ENCODE measurements around the gene VWA8.
A peak's percentile ranks its signal among the peaks of the same experiment; 100 is the strongest.
"Not testable (repeated sequence)": the region's sequence is repeated elsewhere in the genome, so short reads cannot be mapped to it uniquely, and the experiment has no call there.

The VWA8 gene

DNA sequence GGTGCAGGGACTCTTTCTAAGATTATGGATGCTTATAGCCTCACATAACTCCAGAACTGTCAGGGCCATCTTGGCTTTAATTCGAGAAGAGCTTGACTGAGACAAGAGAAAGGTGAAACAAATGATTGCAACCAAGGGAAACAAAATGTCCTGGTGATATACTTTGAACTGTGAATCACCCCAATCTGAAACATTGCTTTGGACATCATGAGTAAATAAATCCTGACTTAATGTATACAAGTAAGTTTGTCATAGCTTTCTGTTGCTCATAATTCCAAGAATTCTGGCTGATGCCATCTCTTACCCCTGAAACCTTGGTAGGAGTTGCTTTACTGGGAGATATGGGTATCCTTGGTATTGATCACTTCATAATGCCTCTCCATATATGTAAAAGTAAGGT is 5.8 kb upstream of the VWA8 start:
- Histone ChIP-seq H3K27ac (ENCODE audit: low read depth, low read length) (no peak overlapping the region), H3K9ac (ENCODE audit: low read depth, low read length) (no peak overlapping the region), H3K4me1 (ENCODE audit: insufficient read depth, low read length) (peaks cover 6% of the 10 kb centered on the region), H3K4me3 (ENCODE audit: low read length) (no peak overlapping the region), H3K9me3 (ENCODE audit: insufficient read depth, low read depth, low read length) (no peaks in the 10 kb centered on the region), H3K27me3 (ENCODE audit: insufficient read depth, low read length) (no peaks in the 10 kb centered on the region), H3K36me3 (ENCODE audit: insufficient read depth, low read length) (no peaks in the 10 kb centered on the region)
- 83% methylated on average over 1 of the region's 1 CpG for WGBS

DNA sequence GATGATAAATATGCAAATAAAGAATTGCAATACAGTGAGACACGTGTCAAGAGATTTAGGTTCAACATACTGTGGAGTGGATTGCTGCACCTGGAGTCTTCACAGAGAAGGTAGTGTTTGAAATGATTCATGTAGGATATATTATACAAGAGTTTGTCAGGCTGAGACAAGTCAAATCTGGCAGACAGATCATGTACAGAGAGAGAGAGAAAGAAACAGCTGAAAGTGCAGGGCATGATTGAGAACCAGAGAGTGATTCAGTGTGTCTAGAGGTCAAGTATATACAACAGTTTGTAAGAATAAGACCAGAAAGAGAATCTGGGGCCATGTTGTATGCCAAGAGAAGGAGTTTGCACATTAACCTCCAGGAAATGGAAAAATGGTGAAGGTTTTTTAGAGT is 2.1 kb upstream of the VWA8 start:
- Histone ChIP-seq H3K4me3 (ENCODE audit: low read length) (no peak overlapping the region), H3K36me3 (ENCODE audit: insufficient read depth, low read length) (no peaks in the 10 kb centered on the region)
- WGBS, result 82% methylated on average over 1 of the region's 1 CpG

DNA sequence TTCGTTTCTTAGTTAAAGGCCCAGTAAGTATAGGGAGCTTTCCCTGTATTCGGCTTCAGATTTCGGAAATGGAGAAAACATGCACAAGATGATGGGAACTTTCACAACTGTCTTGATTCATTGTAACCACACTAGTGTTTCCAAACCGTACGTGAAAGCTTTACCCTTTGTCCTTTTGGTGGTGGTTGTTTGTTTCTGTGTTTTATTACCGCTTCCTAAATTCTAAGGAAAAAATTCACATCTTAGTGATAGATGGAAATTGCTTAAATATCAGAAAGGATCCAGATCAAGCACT is 504 bp upstream of the VWA8 start:
- H3K9me3 ChIP-seq (ENCODE audit: insufficient read depth, low read depth, low read length), result no peaks in the 10 kb centered on the region
- peaks cover 6% of the 10 kb centered on the region; the same call in 1 of the 2 replicates for H3K27me3 ChIP-seq (ENCODE audit: insufficient read depth, low read length)
- peaks cover 13% of the 10 kb centered on the region; the same call in 1 of the 2 replicates for H3K4me1 ChIP-seq (ENCODE audit: insufficient read depth, low read length)
- no peaks in the 10 kb centered on the region for H3K36me3 ChIP-seq (ENCODE audit: insufficient read depth, low read length)
- peak overlapping the region; percentile 82 for H3K9ac ChIP-seq (ENCODE audit: low read depth, low read length)
- H3K27ac ChIP-seq (ENCODE audit: low read depth, low read length), result peak overlapping the region; percentile 41
- peak overlapping the region; percentile 71 for H3K4me3 ChIP-seq (ENCODE audit: low read length)
- 44% methylated on average over 5 of the region's 6 CpGs for WGBS

More for the DNA sequence above, 2.1 kb upstream of the VWA8 start:
- no peak overlapping the region for H3K9ac ChIP-seq (ENCODE audit: low read depth, low read length)
- no peaks in the 10 kb centered on the region for H3K9me3 ChIP-seq (ENCODE audit: insufficient read depth, low read depth, low read length)
- peaks cover 13% of the 10 kb centered on the region; the same call in 1 of the 2 replicates for H3K4me1 ChIP-seq (ENCODE audit: insufficient read depth, low read length)
- no peak overlapping the region for H3K27ac ChIP-seq (ENCODE audit: low read depth, low read length)
- peaks cover 6% of the 10 kb centered on the region; the same call in 1 of the 2 replicates for H3K27me3 ChIP-seq (ENCODE audit: insufficient read depth, low read length)

DNA sequence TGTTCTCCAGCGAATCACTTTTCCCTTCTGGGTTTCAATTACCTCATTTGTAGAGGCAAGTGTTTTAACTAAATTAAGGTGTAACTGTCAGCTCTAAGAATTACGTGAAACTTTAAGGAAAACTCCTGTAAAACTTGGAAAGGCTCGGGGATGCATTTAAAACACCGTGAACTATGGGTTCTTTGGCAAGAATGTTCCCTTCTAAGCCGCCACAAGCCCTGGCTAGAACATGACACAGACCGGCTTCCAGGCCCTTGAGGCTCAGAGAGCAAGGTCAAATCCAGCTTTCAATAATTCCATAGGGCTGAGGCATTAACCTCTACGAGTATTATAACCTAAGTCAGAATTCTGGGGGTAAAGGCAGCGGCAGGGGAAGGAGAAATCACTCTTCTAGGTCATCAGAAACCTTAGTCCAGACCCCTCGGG is 685 bp downstream of the VWA8 start:
- Histone ChIP-seq H3K9ac (ENCODE audit: low read depth, low read length) (peak overlapping the region; percentile 82), H3K4me3 (ENCODE audit: low read length) (peak overlapping the region; percentile 71), H3K36me3 (ENCODE audit: insufficient read depth, low read length) (no peaks in the 10 kb centered on the region), H3K4me1 (ENCODE audit: insufficient read depth, low read length) (peaks cover 13% of the 10 kb centered on the region; the same call in 1 of the 2 replicates), H3K27me3 (ENCODE audit: insufficient read depth, low read length) (peaks cover 6% of the 10 kb centered on the region; the same call in 1 of the 2 replicates), H3K9me3 (ENCODE audit: insufficient read depth, low read depth, low read length) (no peaks in the 10 kb centered on the region), H3K27ac (ENCODE audit: low read depth, low read length) (peak overlapping the region; percentile 68; the same call in 1 of the 2 replicates)
- 16% methylated on average over 9 of the region's 9 CpGs for WGBS

DNA sequence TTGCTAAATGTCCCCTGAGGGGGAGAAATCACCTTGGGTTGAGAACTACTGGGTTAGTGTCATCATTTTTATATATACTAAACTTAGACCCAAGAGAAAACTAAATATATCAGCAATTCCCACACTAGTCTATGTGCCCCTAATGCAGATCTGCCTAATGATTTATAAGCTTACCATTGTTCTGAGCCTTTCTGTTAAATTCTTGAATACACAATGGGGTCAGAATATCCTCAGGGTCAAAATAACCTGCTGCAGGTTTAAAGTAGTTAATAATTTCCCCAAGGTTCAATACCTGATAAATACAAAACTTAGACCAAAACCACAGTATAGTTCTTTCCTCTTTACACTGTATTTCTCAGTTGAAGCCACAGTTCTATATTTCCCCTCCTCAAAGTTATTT is 4.6 kb downstream of the VWA8 start:
- H3K9ac ChIP-seq (ENCODE audit: low read depth, low read length), result no peak overlapping the region
- H3K4me3 ChIP-seq (ENCODE audit: low read length), result no peak overlapping the region
- peaks cover 6% of the 10 kb centered on the region; the same call in 1 of the 2 replicates for H3K27me3 ChIP-seq (ENCODE audit: insufficient read depth, low read length)
- no peak overlapping the region for H3K27ac ChIP-seq (ENCODE audit: low read depth, low read length)
- no peaks in the 10 kb centered on the region for H3K36me3 ChIP-seq (ENCODE audit: insufficient read depth, low read length)
- H3K9me3 ChIP-seq (ENCODE audit: insufficient read depth, low read depth, low read length), result no peaks in the 10 kb centered on the region
- peaks cover 7% of the 10 kb centered on the region; the same call in 1 of the 2 replicates for H3K4me1 ChIP-seq (ENCODE audit: insufficient read depth, low read length)

DNA sequence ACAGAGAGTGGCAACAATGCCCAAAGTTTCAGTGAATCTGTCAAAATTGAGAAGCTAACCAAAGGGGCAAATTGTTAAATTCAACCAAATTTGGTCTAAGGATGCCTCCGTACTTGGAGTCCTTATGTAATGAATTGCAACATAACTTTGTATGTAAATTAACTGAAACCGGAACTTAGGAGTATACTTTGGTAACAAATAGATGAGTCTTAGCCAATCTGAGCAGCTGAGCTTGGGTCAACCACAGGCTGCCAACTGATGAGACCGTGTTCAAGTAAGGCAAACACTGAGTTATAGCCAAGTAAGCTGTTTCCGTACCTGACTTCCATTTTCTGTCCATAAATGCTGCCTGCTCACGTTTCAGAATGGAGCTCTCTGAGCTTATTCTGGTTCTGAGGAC is 5.3 kb downstream of the VWA8 start:
- Histone ChIP-seq H3K4me1 (ENCODE audit: insufficient read depth, low read length) (peaks cover 7% of the 10 kb centered on the region; the same call in 1 of the 2 replicates), H3K27ac (ENCODE audit: low read depth, low read length) (no peak overlapping the region), H3K9me3 (ENCODE audit: insufficient read depth, low read depth, low read length) (no peaks in the 10 kb centered on the region), H3K4me3 (ENCODE audit: low read length) (no peak overlapping the region), H3K36me3 (ENCODE audit: insufficient read depth, low read length) (no peaks in the 10 kb centered on the region), H3K9ac (ENCODE audit: low read depth, low read length) (no peak overlapping the region), H3K27me3 (ENCODE audit: insufficient read depth, low read length) (peaks cover 6% of the 10 kb centered on the region; the same call in 1 of the 2 replicates)
- WGBS, result 93% methylated on average over 5 of the region's 5 CpGs

DNA sequence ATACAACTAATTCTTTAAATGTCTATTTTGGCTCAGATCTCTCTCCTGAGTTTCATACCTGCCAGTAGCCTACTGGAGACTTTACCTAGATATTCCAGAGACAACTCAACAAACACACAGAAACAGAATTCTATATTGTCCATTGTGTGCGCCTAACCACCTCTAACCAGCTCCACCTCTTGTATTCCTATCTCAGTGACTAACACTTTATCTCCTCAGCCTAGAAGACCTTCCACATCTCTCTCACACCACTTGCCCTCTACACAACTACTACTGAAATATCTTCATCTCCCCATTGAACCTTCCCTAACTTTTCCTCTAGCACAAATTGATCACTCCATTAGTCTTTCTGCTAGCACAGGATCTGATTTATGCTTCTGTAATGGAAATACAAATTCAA is 6.7 kb downstream of the VWA8 start:
- Histone ChIP-seq H3K4me3 (ENCODE audit: low read length) (no peak overlapping the region), H3K27ac (ENCODE audit: low read depth, low read length) (no peak overlapping the region), H3K27me3 (ENCODE audit: insufficient read depth, low read length) (no peaks in the 10 kb centered on the region), H3K9me3 (ENCODE audit: insufficient read depth, low read depth, low read length) (no peaks in the 10 kb centered on the region), H3K9ac (ENCODE audit: low read depth, low read length) (no peak overlapping the region), H3K36me3 (ENCODE audit: insufficient read depth, low read length) (no peaks in the 10 kb centered on the region), H3K4me1 (ENCODE audit: insufficient read depth, low read length) (peaks cover 2% of the 10 kb centered on the region; the same call in 1 of the 2 replicates)
- WGBS, result 95% methylated on average over 1 of the region's 1 CpG

DNA sequence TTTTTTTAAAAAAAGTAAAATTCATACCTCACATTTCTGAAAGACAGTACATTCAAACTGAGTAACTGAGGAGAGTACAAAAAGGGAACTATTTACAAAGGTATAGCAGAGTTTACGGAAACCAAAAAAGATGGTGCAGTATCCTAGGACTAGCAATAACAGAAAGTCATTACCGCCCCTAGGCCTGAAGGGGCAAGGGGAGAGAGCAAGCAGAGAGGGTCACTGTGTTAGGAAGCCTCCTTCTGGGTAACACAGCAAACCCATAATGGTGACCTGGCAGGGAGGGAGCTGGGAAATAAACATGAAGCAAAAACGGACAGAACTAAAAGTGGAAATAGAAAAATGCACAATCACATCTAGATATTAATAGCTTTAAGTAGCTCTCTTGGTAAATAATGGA is 8.2 kb downstream of the VWA8 start:
- Histone ChIP-seq H3K9ac (ENCODE audit: low read depth, low read length) (no peak overlapping the region), H3K36me3 (ENCODE audit: insufficient read depth, low read length) (no peaks in the 10 kb centered on the region), H3K9me3 (ENCODE audit: insufficient read depth, low read depth, low read length) (no peaks in the 10 kb centered on the region), H3K4me3 (ENCODE audit: low read length) (no peak overlapping the region), H3K27ac (ENCODE audit: low read depth, low read length) (no peak overlapping the region), H3K27me3 (ENCODE audit: insufficient read depth, low read length) (no peaks in the 10 kb centered on the region), H3K4me1 (ENCODE audit: insufficient read depth, low read length) (no peaks in the 10 kb centered on the region)
- WGBS, result 77% methylated on average over 2 of the region's 3 CpGs

DNA sequence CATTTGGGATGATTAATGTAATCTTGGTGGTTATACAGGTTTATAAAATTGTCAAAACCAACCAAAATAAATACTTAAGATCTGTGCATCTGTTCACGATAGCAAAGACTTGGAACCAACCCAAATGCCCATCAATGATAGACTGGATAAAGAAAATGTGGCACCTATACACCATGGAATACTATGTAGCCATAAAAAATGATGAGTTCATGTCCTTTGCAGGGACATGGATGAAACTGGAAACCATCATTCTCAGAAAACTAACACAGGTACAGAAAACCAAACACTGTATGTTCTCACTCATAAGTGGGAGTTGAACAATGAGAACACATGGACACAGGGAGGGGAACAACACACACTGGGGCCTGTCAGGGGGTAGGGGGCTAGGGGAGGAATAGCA is 11.8 kb downstream of the VWA8 start:
- 89% methylated on average over 1 of the region's 1 CpG for WGBS
- H3K27me3 ChIP-seq (ENCODE audit: insufficient read depth, low read length), result not testable (repeated sequence)

DNA sequence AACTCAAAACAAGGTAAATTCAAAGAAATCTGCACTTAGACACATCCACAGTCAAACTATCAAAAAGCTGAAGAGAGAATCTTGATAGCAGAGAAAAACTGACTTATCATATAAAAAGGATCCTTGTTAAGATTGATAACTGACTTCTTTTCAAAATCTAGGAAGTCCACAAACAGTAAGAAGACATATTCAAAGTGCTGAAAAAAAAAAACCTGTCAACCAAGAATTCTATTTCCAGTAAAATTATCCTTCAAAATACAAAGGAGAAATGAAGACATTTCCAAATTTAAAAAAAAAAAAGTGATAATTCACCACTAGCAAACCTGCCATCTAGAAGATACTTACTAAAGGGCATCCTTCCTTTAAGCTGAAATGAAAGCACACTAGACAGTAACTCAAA is 15.0 kb downstream of the VWA8 start:
- no peak overlapping the region for H3K27ac ChIP-seq (ENCODE audit: low read depth, low read length)
- H3K36me3 ChIP-seq (ENCODE audit: insufficient read depth, low read length), result no peaks in the 10 kb centered on the region
- H3K9ac ChIP-seq (ENCODE audit: low read depth, low read length), result no peak overlapping the region
- no peaks in the 10 kb centered on the region for H3K9me3 ChIP-seq (ENCODE audit: insufficient read depth, low read depth, low read length)
- H3K4me3 ChIP-seq (ENCODE audit: low read length), result no peak overlapping the region
- peaks cover 10% of the 10 kb centered on the region for H3K4me1 ChIP-seq (ENCODE audit: insufficient read depth, low read length)
- H3K27me3 ChIP-seq (ENCODE audit: insufficient read depth, low read length), result no peaks in the 10 kb centered on the region

More for the DNA sequence above, 11.8 kb downstream of the VWA8 start:
- not testable (repeated sequence) for H3K9ac ChIP-seq (ENCODE audit: low read depth, low read length); H3K27ac ChIP-seq (ENCODE audit: low read depth, low read length); H3K4me3 ChIP-seq (ENCODE audit: low read length); H3K9me3 ChIP-seq (ENCODE audit: insufficient read depth, low read depth, low read length); H3K36me3 ChIP-seq (ENCODE audit: insufficient read depth, low read length)
- peaks cover 10% of the 10 kb centered on the region for H3K4me1 ChIP-seq (ENCODE audit: insufficient read depth, low read length)

DNA sequence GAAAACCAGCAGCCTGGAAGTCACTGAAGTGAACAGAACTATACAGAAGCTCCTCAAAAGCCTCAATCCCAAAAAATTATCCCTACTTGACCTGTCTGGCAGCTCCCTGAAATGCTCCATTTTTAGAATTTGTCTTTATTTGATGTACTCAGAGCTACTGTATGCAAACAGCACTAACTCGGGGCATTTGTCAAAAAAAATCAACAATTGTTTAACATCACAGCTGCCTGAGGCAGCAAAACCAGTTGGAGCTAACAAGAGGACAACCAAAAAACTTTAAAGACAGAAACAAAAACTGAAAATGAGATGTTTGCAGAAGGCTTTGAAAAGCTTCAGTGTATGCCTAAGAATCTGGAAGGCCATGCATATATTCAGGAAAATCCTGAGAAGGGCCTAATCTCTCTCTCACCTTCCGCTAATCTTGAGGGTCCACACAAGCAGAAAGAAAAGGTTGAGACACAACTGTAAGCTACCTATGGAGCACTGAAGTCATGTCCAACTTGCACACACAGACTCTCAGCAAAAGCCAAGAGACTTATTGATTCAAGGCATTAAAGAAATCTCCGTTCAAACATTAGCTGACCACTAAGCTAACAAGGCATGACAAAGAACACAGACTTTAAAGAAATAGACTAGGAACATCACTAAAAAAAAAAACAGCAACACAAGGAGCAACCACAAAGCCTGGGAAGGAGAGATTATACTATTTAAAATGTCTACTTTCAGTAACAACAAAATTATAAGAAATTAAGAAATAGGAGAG is 16.1 kb downstream of the VWA8 start:
- no peak overlapping the region for H3K9ac ChIP-seq (ENCODE audit: low read depth, low read length)
- no peak overlapping the region for H3K4me3 ChIP-seq (ENCODE audit: low read length)
- no peaks in the 10 kb centered on the region for H3K9me3 ChIP-seq (ENCODE audit: insufficient read depth, low read depth, low read length)
- H3K27ac ChIP-seq (ENCODE audit: low read depth, low read length), result no peak overlapping the region
- H3K27me3 ChIP-seq (ENCODE audit: insufficient read depth, low read length), result no peaks in the 10 kb centered on the region
- H3K4me1 ChIP-seq (ENCODE audit: insufficient read depth, low read length), result peaks cover 10% of the 10 kb centered on the region
- WGBS, result 79% methylated on average over 3 of the region's 3 CpGs
- H3K36me3 ChIP-seq (ENCODE audit: insufficient read depth, low read length), result no peaks in the 10 kb centered on the region

DNA sequence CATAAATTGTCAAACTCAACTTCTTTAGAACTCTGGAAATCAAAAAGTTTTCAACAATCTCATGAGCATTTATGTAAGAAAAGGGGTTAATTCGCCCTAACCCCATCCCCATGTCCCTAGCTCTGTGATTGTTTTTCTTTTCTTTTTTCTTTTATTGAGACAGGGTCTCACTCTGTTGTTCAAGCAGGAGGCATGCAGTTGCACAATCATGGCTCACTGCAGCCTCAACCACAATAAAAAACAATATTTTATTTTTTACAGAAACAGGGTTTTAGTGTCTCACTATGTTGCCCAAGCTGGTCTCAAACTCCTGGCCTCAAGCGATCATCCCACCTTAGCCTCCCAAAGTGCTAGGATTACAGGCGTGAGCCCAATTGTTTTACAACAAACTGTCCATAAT is 16.7 kb downstream of the VWA8 start:
- no peak overlapping the region for H3K9ac ChIP-seq (ENCODE audit: low read depth, low read length)
- H3K36me3 ChIP-seq (ENCODE audit: insufficient read depth, low read length), result no peaks in the 10 kb centered on the region
- peaks cover 10% of the 10 kb centered on the region for H3K4me1 ChIP-seq (ENCODE audit: insufficient read depth, low read length)
- H3K27ac ChIP-seq (ENCODE audit: low read depth, low read length), result no peak overlapping the region
- H3K9me3 ChIP-seq (ENCODE audit: insufficient read depth, low read depth, low read length), result no peaks in the 10 kb centered on the region
- H3K4me3 ChIP-seq (ENCODE audit: low read length), result no peak overlapping the region
- H3K27me3 ChIP-seq (ENCODE audit: insufficient read depth, low read length), result no peaks in the 10 kb centered on the region
- 86% methylated on average over 2 of the region's 3 CpGs for WGBS
